ENCODE data around the gene B3GAT2.

B3GAT2 gene

GRCh38 chr6:70860045-70860444 lies 96.8 kb downstream of the B3GAT2 start:
- TF ChIP-seq SNAI2 (CRISPR knock-in tag; IDR thresholded peaks at IDR 0.05) (no peak), TSHZ2 (CRISPR knock-in tag; IDR thresholded peaks at IDR 0.05) (no peak), ZNF8 (CRISPR knock-in tag; IDR thresholded peaks at IDR 0.05) (no peak), GLIS3 (CRISPR knock-in tag; IDR thresholded peaks at IDR 0.05) (no peak), CREB5 (CRISPR knock-in tag; IDR thresholded peaks at IDR 0.05; ENCODE audit: low read depth) (no peak), CSDC2 (CRISPR knock-in tag; IDR thresholded peaks at IDR 0.05) (no peak), ZFP30 (CRISPR knock-in tag; IDR thresholded peaks at IDR 0.05) (no peak), ZNF565 (CRISPR knock-in tag; conservative IDR thresholded peaks at IDR 0.05; ENCODE audit: low read depth) (no peak), TCF4 (CRISPR knock-in tag; IDR thresholded peaks at IDR 0.05; ENCODE audit: borderline replicate concordance) (no peak)
- TF ChIP-seq, protein P1, sequence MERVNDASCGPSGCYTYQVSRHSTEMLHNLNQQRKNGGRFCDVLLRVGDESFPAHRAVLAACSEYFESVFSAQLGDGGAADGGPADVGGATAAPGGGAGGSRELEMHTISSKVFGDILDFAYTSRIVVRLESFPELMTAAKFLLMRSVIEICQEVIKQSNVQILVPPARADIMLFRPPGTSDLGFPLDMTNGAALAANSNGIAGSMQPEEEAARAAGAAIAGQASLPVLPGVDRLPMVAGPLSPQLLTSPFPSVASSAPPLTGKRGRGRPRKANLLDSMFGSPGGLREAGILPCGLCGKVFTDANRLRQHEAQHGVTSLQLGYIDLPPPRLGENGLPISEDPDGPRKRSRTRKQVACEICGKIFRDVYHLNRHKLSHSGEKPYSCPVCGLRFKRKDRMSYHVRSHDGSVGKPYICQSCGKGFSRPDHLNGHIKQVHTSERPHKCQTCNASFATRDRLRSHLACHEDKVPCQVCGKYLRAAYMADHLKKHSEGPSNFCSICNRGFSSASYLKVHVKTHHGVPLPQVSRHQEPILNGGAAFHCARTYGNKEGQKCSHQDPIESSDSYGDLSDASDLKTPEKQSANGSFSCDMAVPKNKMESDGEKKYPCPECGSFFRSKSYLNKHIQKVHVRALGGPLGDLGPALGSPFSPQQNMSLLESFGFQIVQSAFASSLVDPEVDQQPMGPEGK (CRISPR knock-in tag; IDR thresholded peaks at IDR 0.05; ENCODE audit: borderline replicate concordance): no peak
- no peak for ATAC-seq

- TF ChIP-seq POU6F1 (CRISPR knock-in tag; IDR thresholded peaks at IDR 0.05; ENCODE audit: borderline replicate concordance, low read depth): no peak
- TF ChIP-seq SNAI2 (CRISPR knock-in tag; IDR thresholded peaks at IDR 0.05): no peak
- TF ChIP-seq ZNF70 (CRISPR knock-in tag; IDR thresholded peaks at IDR 0.05): no peak
- no peak for TF ChIP-seq CSRNP3 (CRISPR knock-in tag; IDR thresholded peaks at IDR 0.05)
Measured at GRCh38 chr6:70857387-70858077, 99.3 kb downstream of the B3GAT2 start.

GRCh38 chr6:70852667-70853246 lies 104.1 kb downstream of the B3GAT2 start:
- TF ChIP-seq, protein P1 (CRISPR knock-in tag; IDR thresholded peaks at IDR 0.05; ENCODE audit: borderline replicate concordance): no peak
- TF ChIP-seq ESRRG (CRISPR knock-in tag; IDR thresholded peaks at IDR 0.05): no peak
- no peak for TF ChIP-seq GLIS3 (CRISPR knock-in tag; IDR thresholded peaks at IDR 0.05)
- no peak for TF ChIP-seq RARB (CRISPR knock-in tag; IDR thresholded peaks at IDR 0.05)
- TF ChIP-seq CREB5 (CRISPR knock-in tag; IDR thresholded peaks at IDR 0.05; ENCODE audit: low read depth): no peak
- no peak for TF ChIP-seq ZFP3 (CRISPR knock-in tag; IDR thresholded peaks at IDR 0.05)
- no peak for TF ChIP-seq TOX (CRISPR knock-in tag; IDR thresholded peaks at IDR 0.05; ENCODE audit: borderline replicate concordance)
- TF ChIP-seq CSRNP3 (CRISPR knock-in tag; IDR thresholded peaks at IDR 0.05): no peak
- TF ChIP-seq BACH2 (CRISPR knock-in tag; IDR thresholded peaks at IDR 0.05; ENCODE audit: borderline replicate concordance): no peak
- TF ChIP-seq ZC3H10 (CRISPR knock-in tag; IDR thresholded peaks at IDR 0.05): no peak
- TF ChIP-seq POU6F1 (CRISPR knock-in tag; IDR thresholded peaks at IDR 0.05; ENCODE audit: borderline replicate concordance, low read depth): no peak
- ATAC-seq: no peak

More at GRCh38 chr6:70857387-70858077, 99.3 kb downstream of the B3GAT2 start:
- ATAC-seq: no peak
